ENCODE results near the gene PLEKHG7.

DNA sequence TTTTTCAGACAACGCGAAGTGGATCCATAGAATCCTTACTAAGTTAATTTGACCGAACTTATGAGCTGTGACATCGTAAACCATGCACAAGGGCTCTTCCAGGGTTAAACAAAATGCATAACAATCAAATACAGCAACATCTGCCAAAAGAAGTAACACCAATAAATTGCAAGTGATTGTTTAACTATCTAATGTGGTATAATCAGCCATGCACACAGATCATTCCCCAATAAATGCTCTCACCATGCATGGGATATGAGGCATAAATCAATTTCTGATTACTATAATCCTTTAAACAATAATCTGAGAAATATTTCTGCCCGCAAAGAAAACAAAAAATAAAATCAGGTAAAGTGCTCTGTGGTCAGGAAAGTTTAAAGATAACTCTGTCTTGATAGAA lies 7.7 kb upstream of the PLEKHG7 start:
- TF ChIP-seq YY1 (IDR thresholded peaks at IDR 0.05; ENCODE audit: low read depth, low read length): no peak
- no peak for TF ChIP-seq EP300 (IDR thresholded peaks at IDR 0.05; ENCODE audit: borderline replicate concordance in 1 of 2, low read depth in 2 of 2, low read length in 2 of 2)
- TF ChIP-seq EZH2 (IDR thresholded peaks at IDR 0.05; ENCODE audit: low read depth, low read length, severe bottlenecking): no peak
- no peak for TF ChIP-seq TAF1 (IDR thresholded peaks at IDR 0.05; ENCODE audit: low read depth, low read length)
- TF ChIP-seq, protein P1, sequence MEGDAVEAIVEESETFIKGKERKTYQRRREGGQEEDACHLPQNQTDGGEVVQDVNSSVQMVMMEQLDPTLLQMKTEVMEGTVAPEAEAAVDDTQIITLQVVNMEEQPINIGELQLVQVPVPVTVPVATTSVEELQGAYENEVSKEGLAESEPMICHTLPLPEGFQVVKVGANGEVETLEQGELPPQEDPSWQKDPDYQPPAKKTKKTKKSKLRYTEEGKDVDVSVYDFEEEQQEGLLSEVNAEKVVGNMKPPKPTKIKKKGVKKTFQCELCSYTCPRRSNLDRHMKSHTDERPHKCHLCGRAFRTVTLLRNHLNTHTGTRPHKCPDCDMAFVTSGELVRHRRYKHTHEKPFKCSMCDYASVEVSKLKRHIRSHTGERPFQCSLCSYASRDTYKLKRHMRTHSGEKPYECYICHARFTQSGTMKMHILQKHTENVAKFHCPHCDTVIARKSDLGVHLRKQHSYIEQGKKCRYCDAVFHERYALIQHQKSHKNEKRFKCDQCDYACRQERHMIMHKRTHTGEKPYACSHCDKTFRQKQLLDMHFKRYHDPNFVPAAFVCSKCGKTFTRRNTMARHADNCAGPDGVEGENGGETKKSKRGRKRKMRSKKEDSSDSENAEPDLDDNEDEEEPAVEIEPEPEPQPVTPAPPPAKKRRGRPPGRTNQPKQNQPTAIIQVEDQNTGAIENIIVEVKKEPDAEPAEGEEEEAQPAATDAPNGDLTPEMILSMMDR (IDR thresholded peaks at IDR 0.05; ENCODE audit: control extremely low read depth in 1 of 3, insufficient read depth in 1 of 3, low read depth in 1 of 3, low read length in 3 of 3): no peak
- TF ChIP-seq, protein P2, sequence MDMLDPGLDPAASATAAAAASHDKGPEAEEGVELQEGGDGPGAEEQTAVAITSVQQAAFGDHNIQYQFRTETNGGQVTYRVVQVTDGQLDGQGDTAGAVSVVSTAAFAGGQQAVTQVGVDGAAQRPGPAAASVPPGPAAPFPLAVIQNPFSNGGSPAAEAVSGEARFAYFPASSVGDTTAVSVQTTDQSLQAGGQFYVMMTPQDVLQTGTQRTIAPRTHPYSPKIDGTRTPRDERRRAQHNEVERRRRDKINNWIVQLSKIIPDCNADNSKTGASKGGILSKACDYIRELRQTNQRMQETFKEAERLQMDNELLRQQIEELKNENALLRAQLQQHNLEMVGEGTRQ (IDR thresholded peaks at IDR 0.05; ENCODE audit: low read length): no peak
- TF ChIP-seq POLR2AphosphoS5 (IDR thresholded peaks at IDR 0.05; ENCODE audit: low read depth, low read length): no peak
- no peak for TF ChIP-seq CEBPB (IDR thresholded peaks at IDR 0.05; ENCODE audit: low read depth, low read length)
- TF ChIP-seq FOSL1 (IDR thresholded peaks at IDR 0.05; ENCODE audit: insufficient read depth, low read depth, low read length): no peak
- no peak for TF ChIP-seq POLR2A (IDR thresholded peaks at IDR 0.05; ENCODE audit: control extremely low read depth in 1 of 2, low read depth in 2 of 2, low read length in 2 of 2)
- TF ChIP-seq JUND (IDR thresholded peaks at IDR 0.05; ENCODE audit: low read length): no peak

All from H1 (cell line).